Measurements from ENCODE around the gene LGR5. TPM values are rescaled to one million over a fixed set of nuclear protein-coding genes. Genes with fewer than 3 reads are reported as not detected.

The LGR5 gene
- total and polyA plus RNA-seq, 2 of the 4 experiments (the other 2 are of a cell fraction) = not detected

DNA sequence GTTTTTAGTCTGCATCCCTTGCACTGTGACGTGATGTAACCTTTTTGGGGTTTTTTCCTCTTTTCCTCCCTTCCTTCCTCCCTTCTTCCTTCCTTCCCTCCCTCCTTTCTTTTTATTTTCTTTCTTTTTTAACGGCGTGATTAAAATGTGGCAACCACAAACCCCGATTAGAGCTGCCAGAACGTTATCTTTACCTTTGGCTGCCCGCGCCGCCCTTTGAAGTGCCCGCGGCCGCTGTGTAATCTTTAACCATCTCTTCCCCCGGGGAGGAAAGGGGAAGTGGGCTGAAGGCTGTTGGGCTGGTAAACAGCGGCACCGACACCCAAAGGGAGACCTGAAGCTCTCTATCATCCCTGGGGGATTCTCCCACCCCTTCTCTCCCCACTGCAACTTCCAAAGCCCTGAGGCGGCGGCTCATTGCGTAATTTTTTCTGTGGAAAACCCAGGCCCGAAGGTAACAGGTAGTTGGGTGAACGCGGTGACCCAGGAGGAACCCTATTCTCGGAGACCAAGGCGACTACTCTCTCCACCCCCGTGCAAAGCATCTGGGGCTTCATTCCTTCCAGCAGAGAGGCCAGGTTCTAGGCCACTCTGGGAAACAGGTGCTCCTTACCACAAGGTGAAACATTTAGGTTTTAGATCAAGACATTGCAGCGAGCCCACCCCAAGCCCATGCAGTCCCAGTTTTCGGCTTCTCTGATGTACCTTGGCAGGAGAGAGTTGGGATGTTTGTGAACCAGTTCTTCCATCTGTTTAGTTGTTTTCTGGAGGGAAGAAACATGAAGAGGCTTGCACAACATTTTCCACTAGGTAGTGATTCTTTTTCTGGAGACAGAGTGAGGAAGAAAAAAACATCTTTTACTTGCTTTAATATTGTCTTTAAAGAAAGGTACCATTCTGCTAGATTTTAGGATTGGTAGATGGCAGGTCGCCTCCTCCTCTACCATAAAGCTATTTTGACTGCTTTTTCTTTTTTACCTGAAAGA lies 1.5 kb downstream of the LGR5 start:
- intact Hi-C loops (cut with micrococcal nuclease) = no loop called here
- POLR2A ChIA-PET (ENCODE audit: unreplicated experiment) = no interaction called here

More for the DNA sequence above, 1.5 kb downstream of the LGR5 start:
- no peak overlapping the region for H3K4me2 ChIP-seq (ENCODE audit: low read depth, low read length)
- no peak for DNase-seq
- no peak overlapping the region for H2BK20ac ChIP-seq (ENCODE audit: low read depth, low read length)
- H3K36me3 ChIP-seq (ENCODE audit: control insufficient read depth, insufficient read depth, low read length) = no peaks in the 10 kb centered on the region
- no peak overlapping the region for H2AK5ac ChIP-seq (ENCODE audit: low read depth, low read length)
- H3K9ac ChIP-seq (ENCODE audit: low read depth, low read length) = no peak overlapping the region
- no peak overlapping the region for H2AK9ac ChIP-seq (replicated peaks; ENCODE audit: low read depth, low read length, poor library complexity)
- no peak overlapping the region for H3K14ac ChIP-seq (replicated peaks; ENCODE audit: low read depth, low read length)
- H4K91ac ChIP-seq (ENCODE audit: insufficient read depth, low read depth, low read length) = no peak overlapping the region
- H3K4me3 ChIP-seq (ENCODE audit: insufficient read depth, low read depth, low read length) = no peak overlapping the region
- CTCF ChIA-PET = no interaction called here
- no peak overlapping the region for H3K56ac ChIP-seq (ENCODE audit: extremely low read depth, insufficient read depth, low read length)
- H2BK5ac ChIP-seq (ENCODE audit: low read depth, low read length, poor library complexity, severe bottlenecking) = no peak overlapping the region
- H2BK15ac ChIP-seq (ENCODE audit: low read depth, low read length) = no peak overlapping the region
- ATAC-seq (ENCODE audit: low read depth) = no peak
- no peak overlapping the region for H2AFZ ChIP-seq (replicated peaks; ENCODE audit: low read length, poor library complexity)
- H2BK120ac ChIP-seq (ENCODE audit: low read depth, low read length) = no peak overlapping the region
- H4K8ac ChIP-seq (ENCODE audit: low read depth in 2 of 2, low read length in 2 of 2) = no peak overlapping the region
- 6% methylated on average over 3 of the region's 26 CpGs; no CpG with 5 or more reads in 1 of the 2 experiments for WGBS, 2 experiments (ENCODE audit: extremely low coverage in 2 of 2, insufficient read length in 1 of 2)
- no peaks in the 10 kb centered on the region for H4K20me1 ChIP-seq (ENCODE audit: insufficient read depth, low read length)
- H3K9me1 ChIP-seq (ENCODE audit: insufficient read depth, low read length) = no peaks in the 10 kb centered on the region
- H4K5ac ChIP-seq (ENCODE audit: low read depth, low read length) = no peak overlapping the region
- H3K4me1 ChIP-seq (ENCODE audit: control insufficient read depth, insufficient read depth, low read length) = no peaks in the 10 kb centered on the region
- H3K9me3 ChIP-seq (ENCODE audit: control insufficient read depth, insufficient read depth, low read length) = peaks cover 6% of the 10 kb centered on the region
- peaks cover 39% of the 10 kb centered on the region for H3K27me3 ChIP-seq (ENCODE audit: control insufficient read depth, insufficient read depth, low read length)
- no peak overlapping the region for H3K18ac ChIP-seq (ENCODE audit: low read depth, low read length)
- H3K27ac ChIP-seq (ENCODE audit: insufficient read depth, low read length) = no peak overlapping the region
- no peaks in the 10 kb centered on the region for H3K79me1 ChIP-seq (ENCODE audit: low read depth in 1 of 2, low read length in 2 of 2)
- in situ Hi-C loops (cut with MboI; ENCODE audit: low sequenced_read_pairs) (no loop called here), dilution Hi-C loops (cut with HindIII; ENCODE audit: low sequenced_read_pairs, unreplicated experiment) (no loop called here)
- BruUV-seq (replicated peaks) = no TSS peak
- TF ChIP-seq MAZ (IDR thresholded peaks at IDR 0.05; ENCODE audit: borderline replicate concordance, low read depth, low read length) = no peak
- TF ChIP-seq CEBPB (IDR thresholded peaks at IDR 0.05; ENCODE audit: low read depth, low read length) = no peak
- TF ChIP-seq POLR2A (IDR thresholded peaks at IDR 0.05; ENCODE audit: low read depth, low read length) = no peak
- TF ChIP-seq RCOR1 (IDR thresholded peaks at IDR 0.05; ENCODE audit: insufficient replicate concordance, low read length) = no peak
- TF ChIP-seq, protein P1, sequence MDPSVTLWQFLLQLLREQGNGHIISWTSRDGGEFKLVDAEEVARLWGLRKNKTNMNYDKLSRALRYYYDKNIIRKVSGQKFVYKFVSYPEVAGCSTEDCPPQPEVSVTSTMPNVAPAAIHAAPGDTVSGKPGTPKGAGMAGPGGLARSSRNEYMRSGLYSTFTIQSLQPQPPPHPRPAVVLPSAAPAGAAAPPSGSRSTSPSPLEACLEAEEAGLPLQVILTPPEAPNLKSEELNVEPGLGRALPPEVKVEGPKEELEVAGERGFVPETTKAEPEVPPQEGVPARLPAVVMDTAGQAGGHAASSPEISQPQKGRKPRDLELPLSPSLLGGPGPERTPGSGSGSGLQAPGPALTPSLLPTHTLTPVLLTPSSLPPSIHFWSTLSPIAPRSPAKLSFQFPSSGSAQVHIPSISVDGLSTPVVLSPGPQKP (IDR thresholded peaks at IDR 0.05; ENCODE audit: borderline replicate concordance, low read depth, low read length) = no peak
- TF ChIP-seq MXI1 (IDR thresholded peaks at IDR 0.05; ENCODE audit: borderline replicate concordance, low read depth, low read length) = no peak
- TF ChIP-seq SMC3 (IDR thresholded peaks at IDR 0.05; ENCODE audit: low read depth, low read length) = no peak
- TF ChIP-seq MAFK (IDR thresholded peaks at IDR 0.05; ENCODE audit: low read depth, low read length) = no peak
- TF ChIP-seq NFE2L2 (IDR thresholded peaks at IDR 0.05; ENCODE audit: low read depth, low read length) = no peak
- H3K23ac ChIP-seq (ENCODE audit: low read depth, low read length) = no peak overlapping the region
- H3K4ac ChIP-seq (ENCODE audit: low read depth, low read length) = no peak overlapping the region

All from IMR-90 (cell line).